HEK293T (cell line): ENCODE data around the gene SGSM2.

Experiments used
- FOXM1 ChIP-seq: fragments of 450-650 bp; IDR thresholded peaks from 2 replicates; pipeline ENCODE4 v1.6.1; 2017; ENCODE audit warnings: mild to moderate bottlenecking, borderline replicate concordance
- NFRKB ChIP-seq: fragments of 450-650 bp; IDR thresholded peaks from 2 replicates; pipeline ENCODE4 v1.6.1; 2016; ENCODE audit warnings: mild to moderate bottlenecking, moderate library complexity
- PKNOX1 ChIP-seq: fragments of 450-650 bp; IDR thresholded peaks from 2 replicates; pipeline ENCODE4 v1.6.1; 2016
- SP1 ChIP-seq: fragments of 450-650 bp; IDR thresholded peaks from 2 replicates; pipeline ENCODE4 v1.6.1; 2017
- ZNF384 ChIP-seq: fragments of 450-650 bp; IDR thresholded peaks from 2 replicates; pipeline ENCODE4 v1.6.1; 2016

GRCh38 chr17:2402544-2402943 is 65.2 kb downstream of the SGSM2 start:
- TF ChIP-seq FOXM1 (no peak), NFRKB (no peak), PKNOX1 (no peak), SP1 (no peak), ZNF384 (no peak)
